Measurements from ENCODE around the gene FKBP6. TPM values are rescaled to one million over a fixed set of nuclear protein-coding genes. Genes with fewer than 3 reads are reported as not detected.

FKBP6 gene
- total RNA-seq, 1 experiment from 2014 or later, result not detected

GRCh38 chr7:73330772-73331171 is 2.8 kb downstream of the FKBP6 start:
- H3K4me3 Mint-ChIP-seq, result no peak overlapping the region
- H4K8ac ChIP-seq (replicated peaks; ENCODE audit: insufficient read length, low read depth, low read length), result no peak overlapping the region
- H3K23me2 ChIP-seq (ENCODE audit: insufficient read length, low read depth, low read length, poor library complexity, severe bottlenecking), result no peaks in the 10 kb centered on the region
- H3K23ac ChIP-seq (ENCODE audit: insufficient read length, low read depth, low read length), result no peak overlapping the region
- H3K4me1 ChIP-seq (ENCODE audit: insufficient read depth, low read length), result 0 out of 2 replicates have a peak, but pooled peaks cover 2% of the 10 kb centered on the region
- H4K91ac ChIP-seq (ENCODE audit: insufficient read length, low read depth, low read length), result no peak overlapping the region
- no peak overlapping the region for H4K5ac ChIP-seq (ENCODE audit: insufficient read length, low read depth, low read length)
- no peak overlapping the region for H3K18ac ChIP-seq (ENCODE audit: insufficient read length, low read depth, low read length)
- H3K9me3 ChIP-seq (ENCODE audit: control insufficient read depth, low read depth, low read length), result no peaks in the 10 kb centered on the region
- no peaks in the 10 kb centered on the region for H3K79me2 ChIP-seq (ENCODE audit: insufficient read depth, low read length)
- no peak overlapping the region for H3K4ac ChIP-seq (ENCODE audit: low read depth, low read length)
- no peak overlapping the region for H3K27ac Mint-ChIP-seq
- no peak overlapping the region for H3K27ac ChIP-seq (ENCODE audit: insufficient read length, low read depth, low read length)
- no peak overlapping the region for H3K56ac ChIP-seq (ENCODE audit: insufficient read length, low read depth, low read length)
- H2BK5ac ChIP-seq (ENCODE audit: insufficient read length, low read length), result no peak overlapping the region
- H3K4me2 ChIP-seq (ENCODE audit: insufficient read depth, insufficient read length, low read length), result no peak overlapping the region
- no peaks in the 10 kb centered on the region for H3K9me3 Mint-ChIP-seq
- H3K27me3 ChIP-seq (ENCODE audit: insufficient read depth, low read length), result no peaks in the 10 kb centered on the region
- H3K79me1 ChIP-seq (ENCODE audit: insufficient read depth, low read depth, low read length, poor library complexity, severe bottlenecking), result no peaks in the 10 kb centered on the region
- no peak overlapping the region for H3K9ac ChIP-seq (ENCODE audit: extremely low read depth, insufficient read length, low read length)
- H2BK12ac ChIP-seq (ENCODE audit: insufficient read length, low read depth, low read length), result no peak overlapping the region
- H4K20me1 ChIP-seq (ENCODE audit: control insufficient read depth, insufficient read depth, insufficient read length), result no peaks in the 10 kb centered on the region
- H2BK120ac ChIP-seq (ENCODE audit: low read depth, low read length, poor library complexity, severe bottlenecking), result no peak overlapping the region
- no peak overlapping the region for H3T11ph ChIP-seq (ENCODE audit: low read length)
- peaks cover 2% of the 10 kb centered on the region for H3K27me3 Mint-ChIP-seq (ENCODE audit: low read depth)
- no peak overlapping the region for H3K14ac ChIP-seq (ENCODE audit: insufficient read depth, low read length)
- H2BK15ac ChIP-seq (ENCODE audit: low read depth, low read length), result no peak overlapping the region
- TF ChIP-seq, protein P1, sequence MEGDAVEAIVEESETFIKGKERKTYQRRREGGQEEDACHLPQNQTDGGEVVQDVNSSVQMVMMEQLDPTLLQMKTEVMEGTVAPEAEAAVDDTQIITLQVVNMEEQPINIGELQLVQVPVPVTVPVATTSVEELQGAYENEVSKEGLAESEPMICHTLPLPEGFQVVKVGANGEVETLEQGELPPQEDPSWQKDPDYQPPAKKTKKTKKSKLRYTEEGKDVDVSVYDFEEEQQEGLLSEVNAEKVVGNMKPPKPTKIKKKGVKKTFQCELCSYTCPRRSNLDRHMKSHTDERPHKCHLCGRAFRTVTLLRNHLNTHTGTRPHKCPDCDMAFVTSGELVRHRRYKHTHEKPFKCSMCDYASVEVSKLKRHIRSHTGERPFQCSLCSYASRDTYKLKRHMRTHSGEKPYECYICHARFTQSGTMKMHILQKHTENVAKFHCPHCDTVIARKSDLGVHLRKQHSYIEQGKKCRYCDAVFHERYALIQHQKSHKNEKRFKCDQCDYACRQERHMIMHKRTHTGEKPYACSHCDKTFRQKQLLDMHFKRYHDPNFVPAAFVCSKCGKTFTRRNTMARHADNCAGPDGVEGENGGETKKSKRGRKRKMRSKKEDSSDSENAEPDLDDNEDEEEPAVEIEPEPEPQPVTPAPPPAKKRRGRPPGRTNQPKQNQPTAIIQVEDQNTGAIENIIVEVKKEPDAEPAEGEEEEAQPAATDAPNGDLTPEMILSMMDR (conservative IDR thresholded peaks at IDR 0.05), result no peak
- H3K4me1 Mint-ChIP-seq, result peaks cover 12 to 21% of the 10 kb centered on the region in 2 experiments
- no peak overlapping the region for H2BK20ac ChIP-seq (ENCODE audit: low read depth, low read length, poor library complexity, severe bottlenecking)
- DNase-seq, result no peak
- no peak overlapping the region for H2AK5ac ChIP-seq (ENCODE audit: insufficient read length, low read length)
- no CpG with 5 or more reads among the region's 6 CpGs for WGBS (ENCODE audit: extremely low coverage, insufficient read length, low lambda C conversion rate)
- no peaks in the 10 kb centered on the region for H3K36me3 Mint-ChIP-seq (ENCODE audit: insufficient read depth in 1 of 3, low read depth in 3 of 3)
- H2AFZ ChIP-seq (ENCODE audit: low read length), result no peak overlapping the region
